Measurements from ENCODE around the gene RAPGEF1.

- TF ChIP-seq ZEB2 (tag by site-specific recombination; IDR thresholded peaks at IDR 0.05) (no peak), ZNF704 (tag by site-specific recombination; IDR thresholded peaks at IDR 0.05) (no peak)
Observed at GRCh38 chr9:131717719-131718460, 22.0 kb downstream of the RAPGEF1 start.
